ENCODE measurements around the gene PNPT1.

The PNPT1 gene

GRCh38 chr2:55595536-55595935, 98.1 kb downstream of the PNPT1 start:
- H3K4me1 Mint-ChIP-seq (ENCODE audit: low read depth) = peaks cover 54% of the 10 kb centered on the region
- H3K36me3 Mint-ChIP-seq (ENCODE audit: low read depth) = peaks cover 76% of the 10 kb centered on the region
- H3K27me3 Mint-ChIP-seq = no peaks in the 10 kb centered on the region
- no peaks in the 10 kb centered on the region for H3K9me3 Mint-ChIP-seq
- no peak overlapping the region for H3K4me3 Mint-ChIP-seq
- DNase-seq = no peak
- H3K27ac Mint-ChIP-seq = no peak overlapping the region

- no peak for DNase-seq
- Mint-ChIP-seq H3K27ac (peak overlapping the region; percentile 19), H3K4me3 (no peak overlapping the region), H3K36me3 (ENCODE audit: low read depth) (peaks cover 66% of the 10 kb centered on the region), H3K4me1 (ENCODE audit: low read depth) (peaks cover 49% of the 10 kb centered on the region), H3K9me3 (no peaks in the 10 kb centered on the region), H3K27me3 (no peaks in the 10 kb centered on the region)
Measured at GRCh38 chr2:55592130-55592529, 101.5 kb downstream of the PNPT1 start.

- no peak for DNase-seq
- H3K4me3 Mint-ChIP-seq = no peak overlapping the region
- H3K36me3 Mint-ChIP-seq (ENCODE audit: low read depth) = peaks cover 63% of the 10 kb centered on the region
- H3K9me3 Mint-ChIP-seq = no peaks in the 10 kb centered on the region
- H3K4me1 Mint-ChIP-seq (ENCODE audit: low read depth) = peaks cover 53% of the 10 kb centered on the region
- H3K27me3 Mint-ChIP-seq = no peaks in the 10 kb centered on the region
- peak overlapping the region; percentile 88 for H3K27ac Mint-ChIP-seq
Measured at GRCh38 chr2:55590810-55591440, 102.7 kb downstream of the PNPT1 start.

- no peaks in the 10 kb centered on the region for H3K27me3 Mint-ChIP-seq
- no peak for DNase-seq
- H3K36me3 Mint-ChIP-seq (ENCODE audit: low read depth) = peaks cover 77% of the 10 kb centered on the region
- H3K9me3 Mint-ChIP-seq = no peaks in the 10 kb centered on the region
- peaks cover 49% of the 10 kb centered on the region for H3K4me1 Mint-ChIP-seq (ENCODE audit: low read depth)
- H3K4me3 Mint-ChIP-seq = no peak overlapping the region
- H3K27ac Mint-ChIP-seq = peak overlapping the region; percentile 81
Measured at GRCh38 chr2:55585451-55586080, 108.1 kb downstream of the PNPT1 start.

Measured in activated T-cell treated with anti-CD3 and anti-CD28 coated beads, Interleukin-2, amount 50 U/mL, for 24 hours (primary cell).